Mesodermal cell (in vitro differentiated cells): ENCODE results near the gene ZNF304.

Source experiments
- H3K27ac ChIP-seq: 2 replicates; pipeline ENCODE4 v1.7.0; 2013; ENCODE audit warnings: mild to moderate bottlenecking, low read depth, low read length, moderate library complexity; ENCODE audit not compliant: severe bottlenecking
- H3K36me3 ChIP-seq: 2 replicates; pipeline ENCODE4 v1.7.1; 2013; ENCODE audit warnings: mild to moderate bottlenecking, low read length, moderate library complexity; ENCODE audit not compliant: control insufficient read depth, insufficient read depth
- H3K4me1 ChIP-seq: one replicate; pipeline ENCODE4 v1.7.1; 2013; ENCODE audit warnings: mild to moderate bottlenecking, low read length; ENCODE audit not compliant: insufficient read depth, control insufficient read depth, poor library complexity, severe bottlenecking
- H3K4me3 ChIP-seq: 2 replicates; pipeline ENCODE4 v1.7.0; 2013; ENCODE audit warnings: low read length, control low read depth, mild to moderate bottlenecking; ENCODE audit not compliant: insufficient read depth, poor library complexity, severe bottlenecking; ENCODE audit errors: extremely low read depth
- H3K9me3 ChIP-seq: 2 replicates; pipeline ENCODE4 v1.7.1; 2013; ENCODE audit warnings: mild to moderate bottlenecking, low read length, moderate library complexity; ENCODE audit not compliant: control insufficient read depth
- WGBS, 2 experiments: methylation state at CpG; one replicate each; pipeline ENCODE4 v1.1.5; 2013; ENCODE audit warnings: missing lambda C conversion rate in 2 of 2; ENCODE audit not compliant: insufficient coverage in 2 of 2; 5-methylcytosine and 5-hydroxymethylcytosine counted together

Gene ZNF304

DNA sequence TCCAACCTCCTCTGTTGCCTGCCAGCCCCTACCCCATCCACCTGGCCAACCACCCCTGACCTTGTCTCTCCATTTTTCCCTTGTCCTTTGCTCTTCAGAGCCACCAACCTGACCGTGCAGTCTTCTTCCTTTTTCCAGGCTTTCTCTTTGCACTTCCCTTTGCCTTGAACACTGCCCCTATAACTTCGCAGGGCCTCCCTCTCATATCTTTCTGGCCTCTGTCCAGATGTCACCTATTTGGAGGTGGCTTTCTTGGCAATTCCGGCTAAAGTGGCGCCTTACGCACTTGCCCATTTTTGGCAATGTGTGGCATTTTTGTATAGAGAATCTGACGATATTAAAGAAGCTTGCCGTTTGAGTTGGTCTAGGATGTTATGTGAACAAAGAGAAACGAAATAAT is 30.0 kb upstream of the ZNF304 start:
- H3K27ac ChIP-seq, result no peak overlapping the region
- WGBS, 2 experiments, result 55 to 63% methylated on average over 8 of the region's 8 CpGs
- peaks cover 13% of the 10 kb centered on the region for H3K4me1 ChIP-seq

DNA sequence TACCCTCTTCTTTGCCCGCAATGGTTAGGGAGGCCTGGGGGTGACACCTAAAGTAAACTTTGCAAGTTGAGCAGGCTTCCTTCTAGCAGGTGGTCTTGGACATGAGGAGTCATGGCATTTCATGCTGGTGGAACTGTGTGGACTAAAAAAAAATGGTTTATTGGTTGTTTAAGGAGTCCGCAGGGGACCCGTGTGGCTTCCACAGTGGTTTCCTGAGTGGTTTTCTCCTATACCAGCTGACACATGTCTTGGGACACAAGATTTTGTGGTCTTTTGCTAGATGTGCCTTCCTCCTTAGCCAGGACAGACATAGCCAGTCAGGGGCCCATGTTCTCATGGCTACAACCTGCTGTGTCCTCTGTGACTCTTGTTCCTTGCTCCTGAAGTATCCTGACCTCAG is 29.3 kb upstream of the ZNF304 start:
- Histone ChIP-seq H3K4me3 (peak overlapping the region; percentile 98), H3K36me3 (peaks cover 34% of the 10 kb centered on the region), H3K27ac (no peak overlapping the region), H3K4me1 (peaks cover 13% of the 10 kb centered on the region), H3K9me3 (no peaks in the 10 kb centered on the region)
- WGBS, 2 experiments, result 85 to 100% methylated on average over 1 to 3 of the region's 3 CpGs

More for the DNA sequence above, 30.0 kb upstream of the ZNF304 start:
- Histone ChIP-seq H3K36me3 (peaks cover 28% of the 10 kb centered on the region), H3K4me3 (peak overlapping the region; percentile 98), H3K9me3 (no peaks in the 10 kb centered on the region)

DNA sequence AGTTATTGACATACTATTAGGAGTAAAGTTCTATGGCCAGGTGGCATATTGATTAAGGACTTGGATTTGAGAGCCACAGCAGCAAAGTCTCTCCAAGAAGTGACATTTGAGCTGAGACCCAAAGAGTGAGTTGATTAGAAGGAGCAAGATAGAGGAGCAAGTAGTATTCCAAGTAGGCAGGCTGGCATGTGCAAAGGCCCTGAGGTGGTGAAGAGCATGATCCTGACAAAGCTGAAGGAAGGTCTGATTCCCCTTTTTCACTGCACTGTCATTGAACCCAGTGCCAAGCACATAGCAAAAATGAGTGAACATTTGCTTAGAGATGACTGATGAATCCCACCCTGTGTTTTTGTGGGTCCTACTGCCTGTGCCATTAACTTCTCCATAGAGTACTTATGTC is 26.1 kb upstream of the ZNF304 start:
- H3K4me1 ChIP-seq, result peaks cover 9% of the 10 kb centered on the region
- no peak overlapping the region for H3K27ac ChIP-seq
- H3K9me3 ChIP-seq, result no peaks in the 10 kb centered on the region
- peaks cover 65% of the 10 kb centered on the region for H3K36me3 ChIP-seq
- H3K4me3 ChIP-seq, result no peak overlapping the region

DNA sequence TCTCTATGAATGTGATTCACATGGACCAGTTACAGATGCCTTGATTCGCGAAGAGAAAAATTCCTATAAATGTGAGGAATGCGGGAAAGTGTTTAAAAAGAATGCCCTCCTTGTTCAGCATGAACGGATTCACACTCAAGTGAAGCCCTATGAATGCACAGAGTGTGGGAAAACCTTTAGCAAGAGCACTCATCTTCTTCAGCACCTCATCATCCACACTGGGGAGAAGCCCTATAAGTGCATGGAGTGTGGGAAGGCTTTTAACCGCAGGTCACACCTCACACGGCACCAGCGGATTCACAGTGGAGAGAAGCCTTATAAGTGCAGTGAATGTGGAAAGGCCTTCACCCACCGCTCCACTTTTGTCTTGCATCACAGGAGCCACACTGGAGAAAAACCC is 23.1 kb upstream of the ZNF304 start:
- Histone ChIP-seq H3K27ac (no peak overlapping the region), H3K36me3 (peaks cover 77% of the 10 kb centered on the region), H3K4me3 (no peak overlapping the region), H3K4me1 (no peaks in the 10 kb centered on the region), H3K9me3 (no peaks in the 10 kb centered on the region)
- whole genome bisulfite sequencing, 2 experiments, result 98 to 100% methylated on average over 6 to 8 of the region's 8 CpGs

DNA sequence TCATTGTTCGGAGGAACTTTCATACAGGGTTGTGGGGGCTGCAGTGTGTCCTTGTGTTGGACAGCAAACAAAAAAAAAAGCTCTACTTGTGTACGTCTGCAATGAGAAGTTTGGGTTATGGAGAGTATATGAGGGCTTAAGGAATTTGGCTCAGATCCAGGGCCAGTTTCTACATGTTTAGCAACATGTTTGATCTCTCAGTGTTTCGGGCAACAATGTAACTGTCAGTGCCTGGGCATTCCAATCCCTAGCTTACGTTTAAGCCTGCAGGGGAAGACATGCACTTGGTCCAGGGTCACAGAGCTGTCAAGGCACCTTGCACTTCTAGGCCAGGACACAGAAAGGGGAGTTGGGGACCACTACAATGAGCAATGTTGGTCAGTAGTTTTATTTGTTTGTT is 16.9 kb upstream of the ZNF304 start:
- no peaks in the 10 kb centered on the region for H3K9me3 ChIP-seq
- no peaks in the 10 kb centered on the region for H3K4me1 ChIP-seq
- no peak overlapping the region for H3K27ac ChIP-seq
- H3K4me3 ChIP-seq, result no peak overlapping the region
- WGBS, 2 experiments, result 91 to 94% methylated on average over 4 of the region's 4 CpGs
- H3K36me3 ChIP-seq, result peaks cover 19% of the 10 kb centered on the region

DNA sequence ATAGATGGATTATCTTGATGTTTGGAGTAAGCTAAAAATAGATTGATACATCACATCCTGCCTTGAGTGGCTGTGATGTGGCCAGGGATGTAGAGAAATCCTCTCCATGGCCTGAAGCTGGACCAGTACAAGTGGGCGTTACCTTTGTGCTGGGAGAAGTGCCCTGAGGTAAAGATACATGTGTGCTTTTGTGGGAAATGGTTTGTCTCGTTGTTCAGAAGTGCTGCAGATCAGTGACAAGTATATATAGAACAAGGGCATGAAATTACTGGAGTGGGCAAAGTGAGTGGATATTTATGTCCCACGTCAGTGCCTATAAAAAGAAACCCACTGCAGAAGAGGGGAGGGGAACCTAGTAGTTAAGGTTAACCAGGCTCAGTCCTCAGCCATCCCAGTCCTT is 12.2 kb upstream of the ZNF304 start:
- no peak overlapping the region for H3K27ac ChIP-seq
- 71 to 82% methylated on average over 1 to 2 of the region's 3 CpGs for WGBS, 2 experiments
- H3K4me1 ChIP-seq, result no peaks in the 10 kb centered on the region
- no peaks in the 10 kb centered on the region for H3K9me3 ChIP-seq
- no peak overlapping the region for H3K4me3 ChIP-seq
- H3K36me3 ChIP-seq, result no peaks in the 10 kb centered on the region

DNA sequence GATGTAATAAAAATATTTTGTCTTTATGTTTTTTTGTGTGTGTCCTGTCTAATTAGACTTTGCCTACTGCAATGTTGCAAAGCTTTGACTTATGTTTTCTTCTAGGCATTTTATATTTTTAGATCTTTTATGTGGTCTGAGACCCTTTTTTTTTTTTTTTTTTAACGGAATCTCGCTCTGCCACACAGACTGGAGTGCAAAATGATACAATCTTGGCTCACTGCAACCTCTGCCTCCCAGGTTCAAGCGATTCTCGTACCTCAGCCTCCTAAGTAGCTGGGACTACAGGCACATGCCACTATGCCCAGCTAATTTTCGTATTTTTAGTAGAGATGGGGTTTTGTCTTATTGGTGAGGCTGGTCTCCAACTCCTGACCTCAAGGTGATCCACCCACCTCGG is 8.5 kb upstream of the ZNF304 start:
- Histone ChIP-seq H3K36me3 (no peaks in the 10 kb centered on the region), H3K4me1 (no peaks in the 10 kb centered on the region), H3K9me3 (no peaks in the 10 kb centered on the region), H3K27ac (no peak overlapping the region), H3K4me3 (no peak overlapping the region)
- WGBS, 2 experiments, result 77 to 78% methylated on average over 3 to 5 of the region's 6 CpGs

DNA sequence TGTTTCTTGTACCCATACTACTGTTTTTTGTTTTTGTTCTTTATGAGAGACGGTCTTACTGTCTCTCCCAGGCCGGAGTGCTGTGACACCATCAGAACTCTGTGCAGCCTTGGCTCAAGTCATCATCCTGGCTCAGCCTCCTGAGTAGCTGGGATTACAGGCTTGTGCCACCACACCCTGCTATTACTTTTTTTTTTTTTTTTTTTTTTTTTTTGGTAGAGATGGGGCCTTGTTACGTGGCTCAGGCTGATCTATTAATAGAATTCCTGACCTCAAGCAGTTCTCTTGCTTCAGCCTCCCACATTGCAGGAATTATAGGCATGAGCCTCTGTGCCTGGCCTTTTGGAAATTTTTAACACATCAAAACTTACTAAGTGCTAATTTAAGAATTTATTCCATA is 2.9 kb upstream of the ZNF304 start:
- no peaks in the 10 kb centered on the region for H3K9me3 ChIP-seq
- no peak overlapping the region for H3K27ac ChIP-seq
- no peak overlapping the region for H3K4me3 ChIP-seq
- no CpG with 5 or more reads among the region's 3 CpGs for WGBS, 2 experiments
- no peaks in the 10 kb centered on the region for H3K4me1 ChIP-seq
- peaks cover 8% of the 10 kb centered on the region for H3K36me3 ChIP-seq

DNA sequence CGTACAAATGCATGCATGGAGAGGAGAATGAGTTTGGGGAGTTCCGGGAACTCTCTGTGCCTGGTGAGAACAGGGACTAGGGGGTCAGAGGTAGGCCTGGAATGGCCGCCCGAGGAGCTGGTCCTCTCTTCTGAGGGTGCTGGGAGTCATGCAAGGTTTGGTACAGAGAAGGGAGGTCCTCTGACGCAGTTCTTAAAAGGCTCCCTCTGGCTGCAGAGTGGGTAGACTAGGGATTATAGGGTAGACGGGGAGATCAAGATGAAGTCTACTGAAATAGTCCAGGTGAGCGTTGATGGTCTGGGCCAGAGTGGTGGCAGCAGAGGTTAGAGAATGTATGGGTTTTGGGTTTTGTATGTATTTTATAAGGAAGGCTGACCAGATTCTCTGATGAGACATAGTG is 796 bp downstream of the ZNF304 start:
- WGBS, 2 experiments, result 24 to 36% methylated on average over 6 to 7 of the region's 7 CpGs
- no peaks in the 10 kb centered on the region for H3K4me1 ChIP-seq
- H3K9me3 ChIP-seq, result no peaks in the 10 kb centered on the region
- peaks cover 44% of the 10 kb centered on the region for H3K36me3 ChIP-seq
- peak overlapping the region; percentile 71 for H3K27ac ChIP-seq
- peak overlapping the region; percentile 97 for H3K4me3 ChIP-seq

DNA sequence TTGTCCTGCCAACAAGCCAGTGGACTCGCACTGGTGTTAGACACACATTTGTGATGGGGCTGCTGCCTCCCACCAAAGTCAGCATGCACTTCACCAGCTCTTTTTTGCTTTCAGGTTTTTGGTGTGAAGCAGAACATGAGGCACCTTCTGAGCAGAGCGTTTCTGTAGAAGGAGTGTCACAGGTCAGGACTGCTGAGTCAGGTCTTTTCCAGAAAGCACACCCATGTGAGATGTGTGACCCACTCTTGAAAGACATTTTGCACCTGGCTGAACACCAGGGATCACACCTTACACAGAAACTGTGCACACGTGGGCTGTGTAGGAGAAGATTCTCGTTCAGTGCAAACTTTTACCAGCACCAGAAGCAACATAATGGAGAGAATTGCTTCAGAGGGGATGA is 4.8 kb downstream of the ZNF304 start:
- H3K36me3 ChIP-seq, result peaks cover 62% of the 10 kb centered on the region
- WGBS, 2 experiments, result 91 to 100% methylated on average over 2 to 3 of the region's 4 CpGs
- no peak overlapping the region for H3K4me3 ChIP-seq
- H3K27ac ChIP-seq, result no peak overlapping the region
- no peaks in the 10 kb centered on the region for H3K9me3 ChIP-seq
- H3K4me1 ChIP-seq, result no peaks in the 10 kb centered on the region

DNA sequence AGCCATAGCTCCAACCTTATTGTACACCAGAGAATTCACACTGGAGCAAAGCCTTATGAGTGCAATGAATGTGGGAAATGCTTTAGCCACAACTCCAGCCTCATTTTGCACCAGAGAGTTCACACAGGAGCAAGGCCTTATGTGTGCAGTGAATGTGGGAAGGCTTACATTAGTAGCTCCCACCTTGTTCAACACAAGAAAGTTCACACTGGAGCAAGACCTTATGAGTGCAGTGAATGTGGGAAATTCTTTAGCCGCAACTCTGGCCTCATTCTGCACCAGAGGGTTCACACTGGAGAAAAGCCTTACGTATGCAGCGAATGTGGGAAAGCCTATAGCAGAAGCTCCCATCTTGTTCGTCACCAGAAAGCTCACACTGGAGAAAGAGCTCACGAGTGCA is 6.3 kb downstream of the ZNF304 start:
- H3K9me3 ChIP-seq, result no peaks in the 10 kb centered on the region
- 95 to 96% methylated on average over 5 of the region's 5 CpGs for WGBS, 2 experiments
- H3K36me3 ChIP-seq, result peaks cover 61% of the 10 kb centered on the region
- H3K4me3 ChIP-seq, result no peak overlapping the region
- H3K4me1 ChIP-seq, result no peaks in the 10 kb centered on the region
- H3K27ac ChIP-seq, result no peak overlapping the region

DNA sequence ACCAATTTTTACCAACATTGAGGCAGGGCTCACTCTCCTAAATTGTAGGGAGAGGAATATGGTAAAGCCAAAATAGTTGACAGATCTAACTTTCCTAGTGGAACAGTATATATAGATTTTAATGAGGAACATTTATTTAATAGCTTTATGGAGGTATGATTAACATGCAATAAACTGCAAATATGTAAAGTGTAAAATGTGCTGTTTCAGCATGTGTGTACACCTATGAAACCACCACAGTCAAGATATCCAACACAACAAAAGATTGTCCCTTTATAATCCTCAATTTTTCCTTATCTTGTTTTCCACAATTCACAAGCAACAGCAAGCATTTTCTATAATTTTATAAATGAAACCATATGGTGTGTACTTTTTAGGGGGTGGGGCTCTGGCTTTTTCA is 8.2 kb downstream of the ZNF304 start:
- Histone ChIP-seq H3K4me1 (no peaks in the 10 kb centered on the region), H3K27ac (no peak overlapping the region), H3K36me3 (peaks cover 43% of the 10 kb centered on the region), H3K4me3 (no peak overlapping the region), H3K9me3 (no peaks in the 10 kb centered on the region)
